SK-N-SH (cell line): ENCODE measurements around the gene SLC16A10.

ENCODE experiments used
- CHD2 ChIP-seq: fragments of 150-350 bp; IDR thresholded peaks from 2 replicates; pipeline ENCODE4 v1.6.1; 2018; ENCODE audit warnings: low read length; ENCODE audit not compliant: partially characterized antibody
- EP300 ChIP-seq, 2 experiments: IDR thresholded peaks; 2 replicates each; pipeline versions ENCODE4 v1.4.0 to v1.6.1; 2012; ENCODE audit warnings: borderline replicate concordance in 1 of 2, low read depth in 1 of 2, low read length in 1 of 2
- EZH2phosphoT487 ChIP-seq: fragments of 200-600 bp; sonication (generic); IDR thresholded peaks from 2 replicates; pipeline ENCODE4 v1.6.1; 2017; ENCODE audit warnings: low read depth, mixed run types, mild to moderate bottlenecking, antibody characterized with exemption, moderate library complexity, borderline replicate concordance
- GABPA ChIP-seq: IDR thresholded peaks from 2 replicates; pipeline ENCODE4 v1.4.0; 2012; ENCODE audit warnings: low read depth, mild to moderate bottlenecking
- JUND ChIP-seq: IDR thresholded peaks from 2 replicates; pipeline ENCODE4 v1.4.0; 2012
- MEF2A ChIP-seq: IDR thresholded peaks from 2 replicates; pipeline ENCODE4 v1.4.0; 2012; ENCODE audit warnings: low read depth, borderline replicate concordance
- POLR2AphosphoS5 ChIP-seq: IDR thresholded peaks from 2 replicates; pipeline ENCODE4 v1.6.1; 2012; ENCODE audit warnings: low read depth, low read length
- YY1 ChIP-seq: IDR thresholded peaks from 2 replicates; pipeline ENCODE4 v1.4.0; 2012; ENCODE audit warnings: low read depth, mild to moderate bottlenecking
- TF ChIP-seq, protein P1 (sequence below): fragments of 200-600 bp; sonication (generic); IDR thresholded peaks from 2 replicates; pipeline ENCODE4 v1.6.1; 2017; ENCODE audit warnings: antibody characterized with exemption, mild to moderate bottlenecking, moderate library complexity

GRCh38 chr6:111074311-111074710 is 13.0 kb upstream of the SLC16A10 start:
- TF ChIP-seq CHD2 (no peak), YY1 (no peak), POLR2AphosphoS5 (no peak), GABPA (no peak), JUND (no peak), EZH2phosphoT487 (no peak), MEF2A (no peak), EP300 (IDR thresholded peaks at IDR 0.05; ENCODE audit: borderline replicate concordance in 1 of 2, low read depth in 1 of 2, low read length in 1 of 2) (no peak)
- TF ChIP-seq, protein P1, sequence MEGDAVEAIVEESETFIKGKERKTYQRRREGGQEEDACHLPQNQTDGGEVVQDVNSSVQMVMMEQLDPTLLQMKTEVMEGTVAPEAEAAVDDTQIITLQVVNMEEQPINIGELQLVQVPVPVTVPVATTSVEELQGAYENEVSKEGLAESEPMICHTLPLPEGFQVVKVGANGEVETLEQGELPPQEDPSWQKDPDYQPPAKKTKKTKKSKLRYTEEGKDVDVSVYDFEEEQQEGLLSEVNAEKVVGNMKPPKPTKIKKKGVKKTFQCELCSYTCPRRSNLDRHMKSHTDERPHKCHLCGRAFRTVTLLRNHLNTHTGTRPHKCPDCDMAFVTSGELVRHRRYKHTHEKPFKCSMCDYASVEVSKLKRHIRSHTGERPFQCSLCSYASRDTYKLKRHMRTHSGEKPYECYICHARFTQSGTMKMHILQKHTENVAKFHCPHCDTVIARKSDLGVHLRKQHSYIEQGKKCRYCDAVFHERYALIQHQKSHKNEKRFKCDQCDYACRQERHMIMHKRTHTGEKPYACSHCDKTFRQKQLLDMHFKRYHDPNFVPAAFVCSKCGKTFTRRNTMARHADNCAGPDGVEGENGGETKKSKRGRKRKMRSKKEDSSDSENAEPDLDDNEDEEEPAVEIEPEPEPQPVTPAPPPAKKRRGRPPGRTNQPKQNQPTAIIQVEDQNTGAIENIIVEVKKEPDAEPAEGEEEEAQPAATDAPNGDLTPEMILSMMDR = no peak
